T1000 (cell line): Measurements from ENCODE around the gene NAIF1.
"Not testable (repeated sequence)": the region's sequence is repeated elsewhere in the genome, so short reads cannot be mapped to it uniquely, and the experiment has no call there.

Experiments used
- DNase-seq: peaks from one replicate; lab custom pipeline; 2025; ENCODE audit warnings: mixed read lengths; lab: John Stamatoyannopoulos, UW

The NAIF1 gene, protein sequence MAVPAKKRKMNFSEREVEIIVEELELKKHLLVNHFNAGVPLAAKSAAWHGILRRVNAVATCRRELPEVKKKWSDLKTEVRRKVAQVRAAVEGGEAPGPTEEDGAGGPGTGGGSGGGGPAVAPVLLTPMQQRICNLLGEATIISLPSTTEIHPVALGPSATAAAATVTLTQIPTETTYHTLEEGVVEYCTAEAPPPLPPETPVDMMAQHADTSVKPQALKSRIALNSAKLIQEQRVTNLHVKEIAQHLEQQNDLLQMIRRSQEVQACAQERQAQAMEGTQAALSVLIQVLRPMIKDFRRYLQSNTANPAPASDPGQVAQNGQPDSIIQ

DNA sequence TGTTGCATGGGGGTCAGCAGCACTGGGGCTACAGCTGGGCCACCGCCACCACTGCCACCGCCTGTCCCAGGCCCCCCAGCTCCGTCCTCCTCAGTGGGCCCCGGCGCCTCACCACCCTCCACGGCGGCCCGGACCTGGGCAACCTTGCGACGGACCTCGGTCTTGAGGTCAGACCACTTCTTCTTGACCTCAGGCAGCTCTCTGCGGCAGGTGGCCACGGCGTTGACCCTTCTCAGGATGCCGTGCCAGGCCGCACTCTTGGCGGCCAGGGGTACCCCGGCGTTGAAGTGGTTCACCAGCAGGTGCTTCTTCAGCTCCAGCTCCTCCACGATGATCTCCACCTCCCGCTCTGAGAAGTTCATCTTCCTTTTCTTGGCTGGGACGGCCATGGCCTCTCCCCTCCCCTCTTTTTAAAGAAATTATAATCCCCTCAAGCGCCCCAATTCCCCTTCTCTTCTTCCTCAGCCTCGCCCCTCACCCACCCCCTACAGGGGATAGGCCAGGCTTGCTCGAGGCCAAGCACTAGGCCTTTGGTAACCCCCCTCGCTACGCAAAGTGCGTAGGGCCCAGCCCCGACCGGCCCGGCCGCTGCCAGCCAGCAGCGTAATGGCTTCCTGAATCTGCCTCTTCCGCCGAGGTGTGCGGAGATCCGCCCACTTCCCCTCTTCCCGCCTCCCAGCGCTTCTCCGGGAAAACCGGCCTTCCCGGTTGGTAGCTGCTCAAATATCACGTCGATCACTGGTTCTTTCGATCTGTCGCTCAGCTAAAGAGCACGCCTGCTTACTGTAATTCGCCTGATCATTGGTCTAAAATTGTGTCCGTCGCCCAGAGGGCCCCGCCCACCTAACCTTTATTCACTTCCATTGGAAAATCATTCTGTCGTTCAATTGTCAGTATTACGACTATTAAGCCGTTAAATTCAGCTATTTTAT lies at the start of gene NAIF1:
TSS of gene NAIF1 (minus strand) at position 608 of the 932 bp plus-strand sequence. CDS start at position 389, 219 bp downstream.
- peak; percentile 94 for DNase-seq

DNA sequence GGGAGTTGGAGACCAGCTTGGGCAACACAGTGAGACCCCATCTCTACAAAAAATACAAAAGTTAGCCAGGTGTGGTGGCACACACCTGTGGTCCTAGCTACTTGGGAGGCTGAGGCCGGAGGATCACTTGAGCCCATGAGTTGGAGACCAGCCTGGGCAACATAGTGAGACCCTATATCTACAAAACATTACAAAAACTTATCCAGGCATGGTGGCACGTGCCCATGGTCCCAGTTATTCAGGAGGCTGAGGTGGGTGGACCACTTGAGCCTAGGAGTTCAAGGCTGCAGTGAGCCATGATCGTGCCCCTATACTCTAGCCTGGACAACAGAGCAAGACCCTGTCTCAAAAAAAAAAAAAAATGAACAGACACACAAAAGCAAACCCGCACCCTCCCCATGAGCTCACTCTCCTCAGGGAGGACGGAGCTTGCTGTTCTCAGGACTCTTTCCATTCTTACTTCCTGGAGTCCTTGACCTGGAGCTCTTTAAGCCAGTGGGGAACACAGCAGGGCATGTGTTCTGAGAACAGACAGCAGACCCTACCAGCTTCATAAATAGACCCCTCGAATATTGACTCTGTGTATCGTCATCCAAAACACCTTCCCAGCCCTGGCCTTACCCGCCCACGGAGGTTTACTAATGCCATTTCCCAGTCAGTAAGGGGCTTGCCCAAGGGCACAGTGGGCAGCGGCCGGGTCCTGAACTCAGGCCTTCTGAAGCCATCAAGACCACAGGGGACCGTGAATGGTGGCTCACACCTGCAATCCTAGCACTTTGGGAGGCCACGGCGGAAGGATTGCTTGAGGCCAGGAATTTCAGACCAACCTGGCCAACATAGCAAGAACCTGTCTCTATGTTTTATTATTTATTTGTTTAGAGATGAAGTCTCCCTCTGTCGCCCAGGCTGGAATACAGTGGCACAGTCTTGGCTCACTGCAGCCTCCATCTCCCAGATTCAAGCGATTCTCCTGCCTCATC lies 49.3 kb upstream of the NAIF1 start:
- DNase-seq = no peak

DNA sequence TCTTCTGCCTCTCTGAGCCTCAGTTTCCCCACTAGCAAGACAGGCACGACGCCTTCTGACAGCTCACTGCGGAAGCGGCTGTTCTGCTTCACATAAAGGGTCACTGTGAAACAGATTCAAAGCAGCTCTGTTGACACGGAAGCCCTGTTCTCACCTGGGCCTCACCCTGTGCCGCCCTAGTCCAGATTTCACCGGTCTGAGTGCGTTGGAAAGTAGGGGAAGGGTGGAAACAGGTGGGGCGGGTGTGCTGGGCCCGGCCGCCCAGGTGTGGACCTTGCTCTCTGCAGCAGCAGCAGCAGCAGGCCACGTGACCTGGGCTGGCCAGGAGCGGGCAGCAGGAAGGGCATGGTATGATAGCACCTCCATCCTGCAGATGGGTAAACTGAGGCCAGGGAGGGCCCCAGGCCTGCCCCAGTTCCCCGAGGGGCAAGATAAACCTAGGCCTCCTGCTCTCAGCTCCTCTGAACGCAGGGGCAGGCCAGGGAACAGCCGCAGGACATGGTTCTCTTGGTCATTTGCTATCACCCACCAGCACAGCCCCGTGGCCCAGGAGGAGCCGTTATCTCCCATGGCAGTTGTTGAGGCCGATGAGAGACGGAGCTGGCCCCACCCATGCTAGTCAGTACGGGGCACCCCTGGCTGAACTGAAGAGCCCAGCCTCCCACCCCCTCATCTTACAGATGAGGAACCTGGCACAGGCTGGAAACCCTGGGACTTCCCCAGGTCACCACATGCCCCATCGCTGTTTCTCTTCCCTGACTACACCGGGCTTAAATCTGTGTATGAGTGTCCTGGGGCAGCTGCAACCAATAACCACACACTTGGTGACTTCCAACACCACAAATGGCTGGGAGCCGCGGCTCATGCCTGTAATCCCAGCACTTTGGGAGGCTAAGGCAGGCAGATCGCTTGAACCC lies 48.3 kb upstream of the NAIF1 start:
- no peak for DNase-seq

DNA sequence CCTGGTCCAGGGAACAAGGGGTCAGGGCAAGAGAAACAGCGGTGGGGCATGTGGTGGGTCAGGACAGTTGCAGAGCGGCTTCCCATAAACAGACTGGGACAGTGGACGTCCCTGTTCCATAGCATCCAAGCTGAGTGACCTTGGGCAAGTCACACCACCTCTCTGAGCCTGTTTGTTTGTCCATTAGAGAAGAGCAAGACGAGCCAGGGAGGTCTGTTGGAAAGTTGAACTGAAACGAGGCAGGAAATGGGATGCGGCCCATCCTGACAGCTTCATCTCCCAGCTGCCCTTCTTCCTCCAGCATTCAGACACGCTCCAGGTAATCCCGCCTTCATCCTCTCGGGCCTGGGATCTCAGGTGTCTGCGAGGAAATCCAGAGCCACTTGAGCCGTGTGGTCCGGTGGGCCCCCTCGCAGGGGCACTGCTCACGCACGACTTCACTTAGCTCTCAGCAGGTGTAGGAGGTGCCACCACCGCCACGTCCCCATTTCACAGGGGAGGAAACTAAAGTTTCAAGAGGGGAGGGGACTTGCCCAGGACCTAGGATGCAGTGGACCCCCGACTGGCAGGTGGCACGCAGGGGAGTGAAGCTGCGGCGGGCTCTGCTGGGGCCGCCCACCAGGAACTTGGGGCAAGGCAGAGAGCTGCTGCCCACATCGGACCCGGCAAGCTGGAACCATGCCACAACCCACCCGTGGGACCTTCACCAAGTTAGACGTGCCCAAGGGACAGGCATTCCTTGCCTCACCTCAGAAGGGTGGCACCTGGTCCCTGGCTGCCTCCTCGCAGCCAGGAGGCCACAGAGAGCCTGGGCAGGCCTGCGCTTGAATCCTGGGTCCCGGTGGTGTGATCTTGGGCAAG lies 47.4 kb upstream of the NAIF1 start:
- no peak for DNase-seq

DNA sequence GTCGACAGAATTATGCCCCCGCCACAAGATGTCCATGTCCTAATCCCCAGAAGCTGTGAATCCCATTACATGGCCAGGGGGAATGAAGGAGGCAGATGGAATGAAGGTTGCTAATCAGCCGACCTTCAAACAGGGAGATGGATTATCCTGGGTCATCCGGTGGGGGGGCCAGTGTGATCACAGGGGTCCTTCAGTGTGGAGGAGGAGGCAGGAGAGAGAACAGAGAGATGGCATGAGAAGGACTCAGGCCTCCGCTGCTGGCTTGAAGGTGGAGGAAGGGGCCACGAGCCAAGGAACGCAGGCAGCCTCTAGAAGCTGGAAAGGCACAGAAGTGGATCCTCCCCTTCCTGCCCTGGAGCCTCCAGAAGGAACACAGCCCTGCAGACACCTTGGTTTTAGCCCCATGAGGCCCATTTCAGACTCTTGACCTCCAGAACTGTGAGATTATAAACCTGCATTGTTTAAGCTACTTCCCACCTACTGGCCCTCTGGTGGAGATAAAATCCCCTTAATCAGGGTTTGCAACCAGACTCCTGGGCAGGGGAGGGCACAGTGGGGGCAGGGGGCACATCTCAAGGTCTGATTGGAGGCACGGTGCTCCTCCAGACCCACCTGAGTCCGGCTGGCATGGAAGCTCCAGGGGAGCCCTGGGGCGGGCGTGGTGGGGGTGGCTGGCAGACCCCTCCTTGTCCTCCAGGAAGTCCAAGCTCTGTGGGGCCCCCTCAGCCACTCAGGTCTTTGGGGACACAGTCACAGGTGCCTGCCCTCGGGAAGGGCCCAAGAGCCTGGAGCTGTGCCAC lies 46.6 kb upstream of the NAIF1 start:
- DNase-seq = no peak

DNA sequence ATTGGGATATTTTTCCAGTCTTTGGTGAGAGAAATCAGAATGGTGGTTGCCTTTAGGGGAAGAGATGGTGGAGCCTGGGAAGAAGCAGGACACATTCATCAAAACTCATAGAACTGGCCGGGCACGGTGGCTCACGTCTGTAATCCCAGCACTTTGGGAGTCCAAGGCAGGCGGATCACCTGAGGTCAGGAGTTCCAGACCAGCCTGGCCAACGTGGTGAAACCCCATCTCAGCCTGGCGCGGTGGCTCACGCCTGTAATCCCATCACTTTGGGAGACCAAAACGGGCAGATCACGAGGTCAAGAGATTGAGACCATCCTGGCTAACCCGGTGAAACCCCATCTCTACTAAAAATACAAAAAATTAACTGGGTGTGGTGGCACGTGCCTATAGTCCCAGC lies 44.6 kb upstream of the NAIF1 start:
- not testable (repeated sequence) for DNase-seq

DNA sequence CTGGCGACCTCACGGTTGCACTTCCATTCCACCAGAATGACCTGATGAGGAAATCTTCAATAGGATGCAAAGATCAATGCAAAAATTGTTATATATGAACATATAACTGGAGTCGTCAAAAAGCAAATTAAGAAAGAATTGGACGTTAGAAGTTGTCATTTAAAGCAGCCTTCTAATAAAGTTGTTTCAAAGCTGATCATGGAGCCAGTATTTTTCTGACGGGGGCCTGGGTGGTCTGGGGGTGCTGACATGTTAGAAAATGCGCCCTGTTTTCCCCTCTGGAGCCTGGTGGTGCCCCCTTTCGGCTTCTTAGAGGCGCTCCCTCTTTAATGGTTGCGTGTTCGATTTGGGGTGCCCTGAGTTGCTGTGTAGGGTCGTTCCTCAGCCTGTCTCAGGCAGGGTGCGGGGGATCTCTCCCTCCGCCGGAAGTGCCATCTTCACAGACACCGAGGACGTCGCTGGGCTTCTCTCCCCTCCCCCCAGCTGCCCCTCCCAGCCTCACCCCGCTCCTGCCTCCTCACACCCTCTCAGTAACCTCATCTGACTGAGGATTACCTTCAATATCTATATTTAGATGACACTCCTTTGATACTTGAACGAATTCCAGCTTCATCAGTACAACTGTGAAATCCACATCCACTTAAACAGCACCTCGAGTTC lies 42.1 kb upstream of the NAIF1 start:
- no peak for DNase-seq

DNA sequence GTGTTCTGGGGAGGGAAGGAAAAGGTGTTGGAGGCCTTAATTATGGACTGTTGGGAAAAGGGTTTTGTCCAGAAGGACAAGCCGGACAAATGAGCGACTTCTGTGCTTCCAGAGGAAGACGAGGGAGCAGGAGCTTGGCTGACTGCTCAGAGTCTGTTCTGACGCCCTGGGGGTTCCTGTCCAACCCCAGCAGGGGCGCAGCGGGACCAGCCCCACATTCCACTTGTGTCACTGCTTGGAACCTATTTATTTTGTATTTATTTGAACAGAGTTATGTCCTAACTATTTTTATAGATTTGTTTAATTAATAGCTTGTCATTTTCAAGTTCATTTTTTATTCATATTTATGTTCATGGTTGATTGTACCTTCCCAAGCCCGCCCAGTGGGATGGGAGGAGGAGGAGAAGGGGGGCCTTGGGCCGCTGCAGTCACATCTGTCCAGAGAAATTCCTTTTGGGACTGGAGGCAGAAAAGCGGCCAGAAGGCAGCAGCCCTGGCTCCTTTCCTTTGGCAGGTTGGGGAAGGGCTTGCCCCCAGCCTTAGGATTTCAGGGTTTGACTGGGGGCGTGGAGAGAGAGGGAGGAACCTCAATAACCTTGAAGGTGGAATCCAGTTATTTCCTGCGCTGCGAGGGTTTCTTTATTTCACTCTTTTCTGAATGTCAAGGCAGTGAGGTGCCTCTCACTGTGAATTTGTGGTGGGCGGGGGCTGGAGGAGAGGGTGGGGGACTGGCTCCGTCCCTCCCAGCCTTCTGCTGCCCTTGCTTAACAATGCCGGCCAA lies 41.3 kb upstream of the NAIF1 start:
- DNase-seq = no peak

DNA sequence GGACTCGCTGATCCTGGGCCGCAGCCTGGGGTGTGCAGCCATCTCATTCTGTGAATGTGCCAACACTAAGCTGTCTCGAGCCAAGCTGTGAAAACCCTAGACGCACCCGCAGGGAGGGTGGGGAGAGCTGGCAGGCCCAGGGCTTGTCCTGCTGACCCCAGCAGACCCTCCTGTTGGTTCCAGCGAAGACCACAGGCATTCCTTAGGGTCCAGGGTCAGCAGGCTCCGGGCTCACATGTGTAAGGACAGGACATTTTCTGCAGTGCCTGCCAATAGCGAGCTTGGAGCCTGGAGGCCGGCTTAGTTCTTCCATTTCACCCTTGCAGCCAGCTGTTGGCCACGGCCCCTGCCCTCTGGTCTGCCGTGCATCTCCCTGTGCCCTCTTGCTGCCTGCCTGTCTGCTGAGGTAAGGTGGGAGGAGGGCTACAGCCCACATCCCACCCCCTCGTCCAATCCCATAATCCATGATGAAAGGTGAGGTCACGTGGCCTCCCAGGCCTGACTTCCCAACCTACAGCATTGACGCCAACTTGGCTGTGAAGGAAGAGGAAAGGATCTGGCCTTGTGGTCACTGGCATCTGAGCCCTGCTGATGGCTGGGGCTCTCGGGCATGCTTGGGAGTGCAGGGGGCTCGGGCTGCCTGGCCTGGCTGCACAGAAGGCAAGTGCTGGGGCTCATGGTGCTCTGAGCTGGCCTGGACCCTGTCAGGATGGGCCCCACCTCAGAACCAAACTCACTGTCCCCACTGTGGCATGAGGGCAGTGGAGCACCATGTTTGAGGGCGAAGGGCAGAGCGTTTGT lies 40.5 kb upstream of the NAIF1 start:
- DNase-seq = no peak

DNA sequence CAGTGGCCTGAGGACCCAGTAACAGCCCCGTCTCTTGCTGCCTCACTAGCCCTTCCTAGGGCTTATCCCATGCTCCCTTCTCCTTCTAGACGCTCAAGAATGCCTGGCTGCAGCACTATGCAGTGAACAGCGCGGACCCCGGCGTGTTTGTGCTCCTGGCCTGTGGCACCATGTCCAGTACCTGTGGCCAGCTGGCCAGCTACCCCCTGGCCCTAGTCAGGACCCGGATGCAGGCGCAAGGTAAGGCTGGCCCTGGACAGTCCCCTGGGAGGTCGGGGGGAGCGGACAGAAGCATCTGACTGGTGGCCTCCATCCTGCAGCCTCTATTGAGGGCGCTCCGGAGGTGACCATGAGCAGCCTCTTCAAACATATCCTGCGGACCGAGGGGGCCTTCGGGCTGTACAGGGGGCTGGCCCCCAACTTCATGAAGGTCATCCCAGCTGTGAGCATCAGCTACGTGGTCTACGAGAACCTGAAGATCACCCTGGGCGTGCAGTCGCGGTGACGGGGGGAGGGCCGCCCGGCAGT lies 39.9 kb upstream of the NAIF1 start:
- DNase-seq = no peak

DNA sequence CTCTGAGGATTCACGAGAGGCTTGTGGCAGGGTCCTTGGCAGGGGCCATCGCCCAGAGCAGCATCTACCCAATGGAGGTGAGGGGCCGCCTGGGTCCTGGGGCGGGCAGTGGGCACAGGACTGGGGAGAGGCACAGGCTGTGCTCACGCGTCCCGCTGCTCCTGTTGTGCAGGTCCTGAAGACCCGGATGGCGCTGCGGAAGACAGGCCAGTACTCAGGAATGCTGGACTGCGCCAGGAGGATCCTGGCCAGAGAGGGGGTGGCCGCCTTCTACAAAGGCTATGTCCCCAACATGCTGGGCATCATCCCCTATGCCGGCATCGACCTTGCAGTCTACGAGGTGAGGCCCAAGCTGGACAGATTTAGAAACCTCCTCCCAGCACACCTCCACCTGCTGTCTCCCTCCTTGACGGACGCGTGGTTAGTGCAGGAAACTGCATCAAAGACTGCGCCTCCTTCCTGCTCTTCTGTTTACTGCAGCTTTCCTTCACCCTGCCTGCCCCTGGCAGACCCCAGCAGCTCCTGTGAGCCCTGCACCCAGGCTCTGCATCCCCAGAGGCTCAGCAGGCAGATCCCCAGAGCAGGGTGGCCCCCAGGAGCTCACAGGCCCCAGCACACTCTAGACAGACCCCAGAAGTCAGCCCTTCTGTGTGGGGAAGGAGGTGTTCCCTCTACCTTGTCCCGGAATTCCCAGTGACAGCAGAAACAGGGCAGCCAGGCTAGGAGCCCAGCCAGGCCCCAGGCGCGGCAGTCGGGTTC lies 39.2 kb upstream of the NAIF1 start:
- no peak for DNase-seq

DNA sequence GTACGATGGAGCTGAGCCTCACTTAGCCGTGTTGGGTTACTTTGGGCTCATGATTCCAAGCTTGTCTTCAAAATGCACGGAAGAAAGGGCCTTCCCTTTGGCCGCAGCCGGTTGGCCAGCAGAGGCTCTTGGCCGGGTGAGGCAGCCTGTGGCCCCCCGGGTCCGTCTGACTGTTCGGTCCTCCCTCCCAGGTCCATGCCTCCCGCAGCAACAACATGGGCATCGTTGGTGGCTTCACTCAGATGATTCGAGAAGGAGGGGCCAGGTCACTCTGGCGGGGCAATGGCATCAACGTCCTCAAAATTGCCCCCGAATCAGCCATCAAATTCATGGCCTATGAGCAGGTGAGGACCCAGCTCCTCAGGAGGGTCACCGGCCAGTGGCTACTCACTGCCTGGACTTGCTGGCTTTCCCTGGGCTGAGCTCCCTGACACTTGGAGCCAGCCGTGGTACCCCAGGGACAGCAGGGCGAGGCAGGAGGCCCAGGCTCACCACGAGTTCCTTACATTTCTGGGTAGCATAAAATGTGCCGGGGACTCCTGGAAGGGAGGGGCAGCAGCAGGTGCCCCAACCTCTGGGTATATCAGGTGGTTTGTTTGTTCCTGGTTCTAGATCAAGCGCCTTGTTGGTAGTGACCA lies 38.5 kb upstream of the NAIF1 start:
- DNase-seq = no peak

DNA sequence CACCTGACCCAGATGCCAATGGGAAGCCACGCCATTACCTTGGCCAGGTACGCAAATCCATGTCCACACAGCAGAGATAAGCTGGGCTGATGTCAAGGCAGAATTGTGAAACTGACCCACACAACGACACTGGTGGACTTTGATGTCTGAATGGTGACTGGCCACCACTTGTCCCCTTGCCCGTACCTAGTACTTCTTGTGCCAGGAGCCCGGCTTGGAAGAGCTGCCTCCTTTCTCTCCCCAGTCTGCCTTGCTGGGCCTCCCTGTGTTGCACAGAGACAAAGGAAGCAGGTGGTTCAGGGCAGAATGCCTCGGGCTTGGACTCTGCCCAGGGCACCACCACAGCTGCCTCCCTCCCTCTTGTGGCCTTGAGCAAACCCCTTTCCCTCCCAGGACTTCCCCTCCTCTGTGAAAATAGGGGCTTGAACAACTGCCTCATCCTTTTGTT lies 37.1 kb upstream of the NAIF1 start:
- no peak for DNase-seq

DNA sequence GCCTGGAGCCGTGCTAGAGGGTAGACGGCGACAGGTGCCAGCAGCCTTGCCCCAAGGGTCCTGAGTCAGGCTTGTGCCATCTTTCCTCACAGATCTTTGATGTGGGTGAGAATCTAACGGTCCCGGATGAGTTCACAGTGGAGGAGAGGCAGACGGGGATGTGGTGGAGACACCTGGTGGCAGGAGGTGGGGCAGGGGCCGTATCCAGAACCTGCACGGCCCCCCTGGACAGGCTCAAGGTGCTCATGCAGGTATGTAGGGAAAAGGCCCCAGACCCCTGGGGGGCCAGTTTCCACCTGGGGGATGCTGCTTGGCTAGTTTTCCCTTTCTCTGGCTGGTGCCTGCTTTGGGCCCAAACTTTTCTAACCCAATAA lies 36.5 kb upstream of the NAIF1 start:
- DNase-seq = no peak

DNA sequence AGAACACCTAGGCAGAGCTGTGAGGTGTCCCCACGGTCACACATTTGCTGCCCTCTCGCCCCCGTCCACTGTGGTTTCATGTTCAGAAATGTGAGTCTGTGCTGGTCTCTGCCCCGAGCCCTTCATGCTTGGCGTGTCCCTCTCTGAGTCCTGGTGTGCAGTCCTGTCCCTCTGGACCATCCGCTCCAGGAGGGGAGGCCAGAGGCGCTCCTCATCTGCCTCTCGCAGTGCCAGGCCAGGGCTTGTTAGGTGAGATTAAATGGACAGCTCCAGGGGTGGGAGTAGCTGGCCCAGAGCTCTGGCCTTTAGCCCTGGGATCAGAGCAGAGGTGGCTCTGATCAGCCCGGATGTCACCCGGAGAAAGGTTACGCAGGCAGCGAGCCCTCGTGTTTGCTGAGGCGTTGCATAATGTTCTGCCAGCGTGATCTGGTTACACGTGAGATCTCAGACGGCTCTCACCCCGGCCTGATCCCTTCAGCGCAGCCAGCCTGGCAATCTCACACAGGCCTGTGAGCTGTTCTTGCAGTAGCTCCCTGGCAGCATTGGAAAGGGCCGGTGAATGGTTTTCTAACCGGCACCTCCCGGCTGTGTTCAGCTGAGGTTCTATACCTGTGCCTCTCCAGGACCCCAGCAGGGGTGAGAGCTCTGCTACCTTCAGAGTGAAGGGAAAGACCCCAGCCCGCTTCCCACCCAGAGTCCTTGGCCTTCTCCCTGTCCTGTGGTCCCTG lies 35.9 kb upstream of the NAIF1 start:
- no peak for DNase-seq
